Measurements from ENCODE around the gene B3GLCT. TPM values are rescaled to one million over a fixed set of nuclear protein-coding genes. Genes with fewer than 3 reads are reported as not detected.

Gene B3GLCT
- total RNA-seq, 2 donors from 2014 or later, result 10.1 to 11.5 TPM

DNA sequence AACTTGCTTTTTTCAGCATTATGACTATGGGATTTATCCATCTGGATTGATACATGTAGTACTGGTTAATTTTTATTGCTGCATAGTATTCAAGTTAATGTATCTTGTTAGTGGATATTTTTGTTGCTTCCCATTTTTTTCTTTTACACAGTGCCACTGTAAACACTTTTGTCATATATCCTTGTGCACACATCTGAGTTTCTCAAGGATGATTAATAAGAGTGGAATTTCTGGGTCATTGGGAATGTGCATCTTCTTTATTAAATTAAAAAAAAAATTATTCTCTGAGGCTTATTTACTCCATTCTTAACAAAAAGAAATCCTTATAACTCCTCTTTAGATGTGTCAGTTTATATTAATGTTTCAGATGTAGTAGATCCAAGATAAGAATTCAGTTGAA lies 27.3 kb downstream of the B3GLCT start:
- H3K4me1 ChIP-seq (ENCODE audit: control insufficient read depth, insufficient read depth, low read length), result peaks cover 15% of the 10 kb centered on the region
- H3K27ac ChIP-seq (ENCODE audit: low read depth, low read length), result no peak overlapping the region
- H3K27me3 ChIP-seq (ENCODE audit: control insufficient read depth, insufficient read depth, low read length, poor library complexity, severe bottlenecking), result no peaks in the 10 kb centered on the region
- Mint-ChIP-seq H3K4me3 (no peak overlapping the region), H3K9me3 (no peaks in the 10 kb centered on the region), H3K27me3 (ENCODE audit: insufficient read depth) (no peaks in the 10 kb centered on the region), H3K36me3 (ENCODE audit: low read depth) (peaks cover 11% of the 10 kb centered on the region), H3K27ac (no peak overlapping the region), H3K4me1 (peaks cover 27% of the 10 kb centered on the region)
- no peak overlapping the region for H3K9ac ChIP-seq (ENCODE audit: extremely low read depth, low read length, poor library complexity, severe bottlenecking)
- H3K9me3 ChIP-seq (ENCODE audit: control insufficient read depth, low read length), result no peaks in the 10 kb centered on the region
- no peak for DNase-seq
- H3K36me3 ChIP-seq (ENCODE audit: control insufficient read depth, insufficient read depth, low read length), result peaks cover 11% of the 10 kb centered on the region
- no peak overlapping the region for H3K4me3 ChIP-seq (ENCODE audit: low read length)
- no peak for TF ChIP-seq CTCF (conservative IDR thresholded peaks at IDR 0.05)

- WGBS, 2 experiments (ENCODE audit: insufficient coverage in 1 of 2, insufficient read length in 1 of 2), result 77 to 85% methylated on average over 3 to 8 of the region's 8 CpGs
- DNase-seq, result peak; percentile 64
- no peaks in the 10 kb centered on the region for H3K9me3 Mint-ChIP-seq
Measured at GRCh38 chr13:31227870-31228269, 28.1 kb downstream of the B3GLCT start.

DNA sequence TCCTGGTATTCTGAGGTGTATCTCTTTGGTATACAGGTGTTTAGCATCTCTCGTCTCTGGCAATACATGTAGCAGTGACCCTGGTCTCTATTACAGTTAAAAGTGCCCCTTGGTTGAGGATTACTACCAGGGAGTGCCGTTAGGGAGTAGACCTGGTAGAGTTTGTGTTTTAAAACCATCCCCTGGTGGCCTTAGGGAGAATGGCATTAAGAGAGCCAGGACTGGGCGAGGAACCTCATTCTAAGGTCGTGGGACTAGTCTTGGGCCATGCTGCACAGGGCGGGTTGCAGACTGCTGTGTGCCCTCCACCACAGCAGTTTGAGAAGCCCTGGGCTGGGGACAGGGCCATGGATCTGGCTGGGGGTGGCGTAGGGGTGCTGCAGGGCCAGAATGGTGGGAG lies 35.0 kb downstream of the B3GLCT start:
- DNase-seq, result peak; percentile 65
- no peaks in the 10 kb centered on the region for H3K27me3 ChIP-seq (ENCODE audit: control insufficient read depth, insufficient read depth, low read length, poor library complexity, severe bottlenecking)
- Mint-ChIP-seq H3K27ac (no peak overlapping the region), H3K27me3 (ENCODE audit: insufficient read depth) (no peaks in the 10 kb centered on the region), H3K9me3 (no peaks in the 10 kb centered on the region), H3K4me3 (no peak overlapping the region), H3K4me1 (no peaks in the 10 kb centered on the region), H3K36me3 (ENCODE audit: low read depth) (peaks cover 18% of the 10 kb centered on the region)
- H3K36me3 ChIP-seq (ENCODE audit: control insufficient read depth, insufficient read depth, low read length), result peaks cover 12% of the 10 kb centered on the region
- no peaks in the 10 kb centered on the region for H3K4me1 ChIP-seq (ENCODE audit: control insufficient read depth, insufficient read depth, low read length)
- WGBS, 2 experiments (ENCODE audit: insufficient coverage in 1 of 2, insufficient read length in 1 of 2), result 81 to 88% methylated on average over 4 to 6 of the region's 6 CpGs
- no peak overlapping the region for H3K9ac ChIP-seq (ENCODE audit: extremely low read depth, low read length, poor library complexity, severe bottlenecking)
- H3K27ac ChIP-seq (ENCODE audit: low read depth, low read length), result no peak overlapping the region
- peak; percentile 68 for TF ChIP-seq CTCF (conservative IDR thresholded peaks at IDR 0.05)
- no peaks in the 10 kb centered on the region for H3K9me3 ChIP-seq (ENCODE audit: control insufficient read depth, low read length)
- no peak overlapping the region for H3K4me3 ChIP-seq (ENCODE audit: low read length)

More at GRCh38 chr13:31227870-31228269, 28.1 kb downstream of the B3GLCT start:
- Histone ChIP-seq H3K9me3 (ENCODE audit: control insufficient read depth, low read length) (no peaks in the 10 kb centered on the region), H3K27ac (ENCODE audit: low read depth, low read length) (no peak overlapping the region), H3K9ac (ENCODE audit: extremely low read depth, low read length, poor library complexity, severe bottlenecking) (no peak overlapping the region), H3K36me3 (ENCODE audit: control insufficient read depth, insufficient read depth, low read length) (peaks cover 17% of the 10 kb centered on the region), H3K4me3 (ENCODE audit: low read length) (no peak overlapping the region), H3K27me3 (ENCODE audit: control insufficient read depth, insufficient read depth, low read length, poor library complexity, severe bottlenecking) (no peaks in the 10 kb centered on the region), H3K4me1 (ENCODE audit: control insufficient read depth, insufficient read depth, low read length) (peaks cover 15% of the 10 kb centered on the region)
- Mint-ChIP-seq H3K4me1 (peaks cover 27% of the 10 kb centered on the region), H3K27ac (peak overlapping the region; percentile 15), H3K27me3 (ENCODE audit: insufficient read depth) (no peaks in the 10 kb centered on the region), H3K36me3 (ENCODE audit: low read depth) (peaks cover 17% of the 10 kb centered on the region), H3K4me3 (no peak overlapping the region)
- TF ChIP-seq CTCF (conservative IDR thresholded peaks at IDR 0.05), result no peak
